Measurements from ENCODE around the gene VPS11. TPM values are rescaled to one million over a fixed set of nuclear protein-coding genes. Genes with fewer than 3 reads are reported as not detected.

VPS11 gene
- total and polyA plus RNA-seq, 8 donors, result 14.2 to 47.4 (median 17.2) TPM

GRCh38 chr11:119023741-119024140 lies 43.9 kb upstream of the VPS11 start:
- intact Hi-C loops (cut with DNase I), result no loop called here
- no peak overlapping the region for H3K4me3 ChIP-seq
- peak overlapping the region in 2 of 4 donors; percentile 31 to 58 for H3K27ac ChIP-seq
- FAIRE-seq (no peak), ATAC-seq (no peak), DNase-seq (peak in 1 of 6 donors; percentile 1)
- H3K4me1 ChIP-seq, result peaks cover 19 to 34% (median 25%) of the 10 kb centered on the region in 3 donors
- no peaks in the 10 kb centered on the region for H3K9me3 ChIP-seq
- no peaks in the 10 kb centered on the region for H3K27me3 ChIP-seq
- TF ChIP-seq, protein P1, sequence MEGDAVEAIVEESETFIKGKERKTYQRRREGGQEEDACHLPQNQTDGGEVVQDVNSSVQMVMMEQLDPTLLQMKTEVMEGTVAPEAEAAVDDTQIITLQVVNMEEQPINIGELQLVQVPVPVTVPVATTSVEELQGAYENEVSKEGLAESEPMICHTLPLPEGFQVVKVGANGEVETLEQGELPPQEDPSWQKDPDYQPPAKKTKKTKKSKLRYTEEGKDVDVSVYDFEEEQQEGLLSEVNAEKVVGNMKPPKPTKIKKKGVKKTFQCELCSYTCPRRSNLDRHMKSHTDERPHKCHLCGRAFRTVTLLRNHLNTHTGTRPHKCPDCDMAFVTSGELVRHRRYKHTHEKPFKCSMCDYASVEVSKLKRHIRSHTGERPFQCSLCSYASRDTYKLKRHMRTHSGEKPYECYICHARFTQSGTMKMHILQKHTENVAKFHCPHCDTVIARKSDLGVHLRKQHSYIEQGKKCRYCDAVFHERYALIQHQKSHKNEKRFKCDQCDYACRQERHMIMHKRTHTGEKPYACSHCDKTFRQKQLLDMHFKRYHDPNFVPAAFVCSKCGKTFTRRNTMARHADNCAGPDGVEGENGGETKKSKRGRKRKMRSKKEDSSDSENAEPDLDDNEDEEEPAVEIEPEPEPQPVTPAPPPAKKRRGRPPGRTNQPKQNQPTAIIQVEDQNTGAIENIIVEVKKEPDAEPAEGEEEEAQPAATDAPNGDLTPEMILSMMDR (IDR thresholded peaks at IDR 0.05), result no peak
- H3K36me3 ChIP-seq, result peaks cover 0 to 16% (median 14%) of the 10 kb centered on the region in 3 donors

DNA sequence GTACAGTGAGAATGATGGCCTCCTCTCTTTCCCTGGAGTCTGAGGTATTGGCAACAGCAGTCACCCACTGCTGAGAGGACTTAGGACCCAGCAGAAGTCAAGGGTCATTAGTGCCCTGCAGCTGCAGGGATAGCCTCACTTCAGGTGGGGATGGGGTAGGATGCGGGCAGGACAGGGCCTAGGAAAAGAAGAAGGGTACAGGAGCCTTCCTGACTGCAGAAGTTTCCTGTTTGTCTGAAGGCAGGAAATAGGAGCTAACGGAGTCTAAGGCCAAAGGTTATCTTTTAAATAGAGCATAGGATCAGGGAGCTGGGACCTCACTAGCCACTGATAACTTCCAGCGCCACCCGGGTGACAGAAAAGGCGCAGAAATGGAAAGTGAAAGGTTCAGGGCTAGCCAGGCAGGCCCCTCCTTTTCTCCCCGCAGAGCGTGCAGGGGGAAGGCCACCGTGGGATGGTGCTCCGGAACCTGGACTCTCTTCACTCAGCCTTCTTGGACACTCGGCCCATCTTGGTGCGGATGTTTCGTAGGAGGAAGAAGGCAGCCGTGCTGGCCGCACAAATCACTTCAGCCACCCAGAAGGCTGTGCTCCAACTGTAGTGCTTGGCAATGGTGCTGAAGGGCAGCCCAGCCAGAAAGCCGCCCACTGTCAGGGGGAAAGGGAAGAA lies 43.1 kb upstream of the VPS11 start:
- ATAC-seq (no peak), DNase-seq (peak in 1 of 6 donors; percentile 48), FAIRE-seq (no peak)
- TF ChIP-seq, protein P1 (IDR thresholded peaks at IDR 0.05), result no peak
- H3K27me3 ChIP-seq, result no peaks in the 10 kb centered on the region
- intact Hi-C loops (cut with DNase I), result no loop called here
- no peaks in the 10 kb centered on the region for H3K9me3 ChIP-seq
- peaks cover 0 to 16% (median 14%) of the 10 kb centered on the region in 3 donors for H3K36me3 ChIP-seq
- peaks cover 22 to 42% (median 29%) of the 10 kb centered on the region in 3 donors for H3K4me1 ChIP-seq
- H3K27ac ChIP-seq, result peak overlapping the region in 3 of 4 donors; percentile 15 to 58 (median 32)
- 72 to 78% methylated on average over 15 of the region's 15 CpGs for WGBS, 2 donors
- no peak overlapping the region for H3K4me3 ChIP-seq

GRCh38 chr11:119025099-119025473 lies 42.5 kb upstream of the VPS11 start:
- Histone ChIP-seq H3K9me3 (no peaks in the 10 kb centered on the region), H3K27me3 (no peaks in the 10 kb centered on the region), H3K27ac (peak overlapping the region in 3 of 4 donors; percentile 15 to 58 (median 32)), H3K4me1 (peaks cover 20 to 40% (median 24%) of the 10 kb centered on the region in 3 donors), H3K4me3 (no peak overlapping the region), H3K36me3 (peaks cover 0 to 16% (median 14%) of the 10 kb centered on the region in 3 donors)
- TF ChIP-seq, protein P1 (IDR thresholded peaks at IDR 0.05), result no peak
- ATAC-seq (no peak), DNase-seq (no peak), FAIRE-seq (no peak)
- intact Hi-C loops (cut with DNase I), result no loop called here
- WGBS, 2 donors, result 68 to 69% methylated on average over 5 of the region's 5 CpGs

DNA sequence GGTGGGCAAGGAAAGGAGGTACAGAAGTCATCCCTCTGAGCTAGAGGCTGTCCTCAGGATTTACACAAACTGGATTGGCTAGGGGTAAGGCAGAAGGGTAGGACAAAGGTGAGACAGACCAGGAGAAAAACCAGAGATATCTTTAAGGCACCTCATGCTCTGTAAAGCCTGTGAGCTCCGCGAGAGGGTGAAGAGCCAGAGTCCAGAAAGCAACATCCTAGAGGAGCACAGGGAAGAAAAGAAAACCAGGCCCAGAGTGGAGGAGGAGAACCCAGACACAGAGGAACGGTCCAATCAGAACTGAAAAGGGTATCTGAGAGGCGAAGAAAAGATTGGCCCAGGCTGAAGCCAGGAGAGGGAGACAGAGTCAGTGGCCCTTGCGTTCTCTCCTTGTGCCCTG lies 42.1 kb upstream of the VPS11 start:
- peaks cover 0 to 16% (median 14%) of the 10 kb centered on the region in 3 donors for H3K36me3 ChIP-seq
- intact Hi-C loops (cut with DNase I), result no loop called here
- H3K9me3 ChIP-seq, result no peaks in the 10 kb centered on the region
- 89 to 92% methylated on average over 5 of the region's 5 CpGs for WGBS, 2 donors
- H3K27me3 ChIP-seq, result no peaks in the 10 kb centered on the region
- H3K4me1 ChIP-seq, result peaks cover 16 to 35% (median 22%) of the 10 kb centered on the region in 3 donors
- DNase-seq, result no peak
- no peak overlapping the region for H3K4me3 ChIP-seq
- no peak for ATAC-seq
- no peak for FAIRE-seq
- H3K27ac ChIP-seq, result peak overlapping the region in 3 of 4 donors; percentile 15 to 55 (median 32)
- TF ChIP-seq, protein P1 (IDR thresholded peaks at IDR 0.05), result no peak

Data from pancreas (tissue), 10 donors.